ENCODE measurements around the gene LAMB1.
"Not testable (repeated sequence)": the region's sequence is repeated elsewhere in the genome, so short reads cannot be mapped to it uniquely, and the experiment has no call there.

The LAMB1 gene

DNA sequence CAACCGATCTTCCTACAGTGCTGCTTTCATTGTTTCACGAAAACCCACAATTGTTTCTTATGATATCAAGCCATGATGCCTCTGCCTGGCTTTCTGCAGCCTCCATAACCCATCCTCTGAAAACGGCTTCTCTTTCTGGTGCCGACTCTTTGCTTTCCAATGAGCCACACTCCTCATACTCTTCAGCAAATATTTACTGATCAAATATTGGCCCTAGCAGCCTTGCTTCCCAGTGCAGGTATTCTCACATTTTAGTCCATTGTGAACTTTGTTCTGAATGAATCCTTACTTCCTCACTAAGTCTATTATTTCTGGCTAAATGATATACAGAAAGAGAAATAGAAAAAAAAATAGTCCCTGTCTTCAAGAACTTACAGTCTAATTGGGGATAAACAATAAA lies 35.5 kb downstream of the LAMB1 start:
- DNase-seq, result no peak

DNA sequence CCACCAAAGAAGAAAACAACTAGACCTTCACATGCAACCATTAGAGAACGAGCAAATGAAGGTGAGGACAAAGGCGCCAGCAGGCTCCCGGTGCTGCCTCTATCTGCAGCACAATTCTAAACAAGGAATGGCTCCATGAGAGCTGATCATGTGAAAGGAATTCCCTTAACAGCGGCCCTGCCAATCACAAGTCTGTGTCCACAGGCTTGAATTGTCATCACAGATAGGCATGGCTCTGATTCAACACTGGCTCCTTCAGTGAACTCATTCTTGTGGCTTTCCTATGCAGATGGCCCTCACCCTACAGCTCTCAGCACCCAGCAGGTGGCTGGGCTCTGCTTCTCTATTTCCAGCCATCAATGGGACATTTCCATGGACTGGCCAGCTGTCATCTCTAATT lies 36.2 kb downstream of the LAMB1 start:
- no peak for DNase-seq

DNA sequence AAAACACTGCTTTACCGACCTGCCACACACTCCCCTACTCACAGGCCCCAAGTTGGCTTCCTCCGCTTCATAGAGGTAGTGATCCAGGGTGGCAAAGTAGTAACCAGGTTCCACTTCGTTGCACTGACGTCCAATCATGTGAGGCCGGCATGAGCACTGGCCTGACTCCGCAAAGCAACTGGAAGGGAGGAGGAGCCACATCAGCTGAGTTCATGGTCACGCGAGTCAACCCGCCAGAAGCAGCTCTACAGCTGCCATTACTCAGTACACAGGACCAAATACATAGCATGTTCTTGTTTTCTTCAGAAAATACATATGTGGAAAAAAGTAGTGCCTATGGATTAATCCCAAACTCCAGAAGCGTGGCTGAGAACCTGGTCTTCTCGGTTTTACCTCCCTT lies 38.5 kb downstream of the LAMB1 start:
- no peak for DNase-seq

GRCh38 chr7:107962817-107963216 lies 40.1 kb downstream of the LAMB1 start:
- no peak for DNase-seq

DNA sequence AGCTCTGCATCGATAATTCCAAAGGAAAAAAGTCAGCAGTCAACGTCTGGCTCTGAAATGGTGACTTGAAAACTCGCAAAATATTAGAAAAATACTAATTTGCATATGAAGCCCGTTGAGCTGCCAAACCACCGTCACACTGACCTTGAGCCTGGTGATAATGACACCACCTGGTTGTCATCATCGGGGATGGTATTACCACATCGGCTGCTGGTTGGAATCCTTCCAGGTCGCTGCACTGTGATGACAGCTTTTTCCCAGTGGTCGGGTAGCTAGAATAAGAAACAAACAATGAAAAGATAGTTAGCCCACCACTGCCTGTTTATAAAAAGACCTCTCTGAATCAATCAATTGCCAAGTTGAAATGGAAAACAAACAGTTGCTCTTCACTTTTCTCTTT lies 41.6 kb downstream of the LAMB1 start:
- DNase-seq, result no peak

- no peak for DNase-seq
Measured at GRCh38 chr7:107960272-107960671, 42.7 kb downstream of the LAMB1 start.

- no peak for DNase-seq
Measured at GRCh38 chr7:107959527-107959898, 43.4 kb downstream of the LAMB1 start.

DNA sequence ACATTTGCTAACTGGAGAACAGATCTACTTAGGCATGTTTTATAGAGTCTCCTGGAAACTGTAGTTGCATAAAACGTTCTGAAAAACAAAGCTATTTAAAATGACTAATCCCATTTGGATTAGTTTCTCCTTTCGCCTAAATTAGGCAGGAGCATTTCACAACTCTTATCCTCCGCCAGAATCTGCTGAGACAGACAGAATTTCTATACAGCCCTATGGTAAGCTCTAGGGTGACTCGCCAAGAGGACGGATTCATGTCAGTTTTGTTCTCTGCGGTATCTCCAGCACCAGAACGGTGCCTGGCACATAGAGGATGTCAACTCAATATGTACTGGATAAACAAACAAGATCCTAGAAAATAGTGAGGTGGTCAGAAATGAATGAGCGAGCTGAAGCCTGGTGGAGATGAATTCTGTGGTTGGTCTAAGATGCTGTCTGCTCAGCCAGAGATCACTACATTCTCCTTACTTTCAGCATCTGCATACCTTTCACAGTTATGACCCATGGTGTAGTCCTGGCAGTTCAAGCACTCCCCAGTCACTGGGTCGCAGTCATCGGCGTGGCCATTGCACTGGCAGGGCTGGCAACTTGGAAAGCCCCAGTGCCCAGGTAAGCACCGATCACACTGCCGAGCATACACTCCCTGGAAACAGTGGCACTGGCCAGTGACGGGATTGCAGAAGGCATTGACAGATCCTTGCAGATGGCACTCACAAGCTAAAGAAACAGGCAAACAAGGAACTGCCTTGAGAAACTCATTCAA lies 44.0 kb downstream of the LAMB1 start:
- DNase-seq, result no peak

DNA sequence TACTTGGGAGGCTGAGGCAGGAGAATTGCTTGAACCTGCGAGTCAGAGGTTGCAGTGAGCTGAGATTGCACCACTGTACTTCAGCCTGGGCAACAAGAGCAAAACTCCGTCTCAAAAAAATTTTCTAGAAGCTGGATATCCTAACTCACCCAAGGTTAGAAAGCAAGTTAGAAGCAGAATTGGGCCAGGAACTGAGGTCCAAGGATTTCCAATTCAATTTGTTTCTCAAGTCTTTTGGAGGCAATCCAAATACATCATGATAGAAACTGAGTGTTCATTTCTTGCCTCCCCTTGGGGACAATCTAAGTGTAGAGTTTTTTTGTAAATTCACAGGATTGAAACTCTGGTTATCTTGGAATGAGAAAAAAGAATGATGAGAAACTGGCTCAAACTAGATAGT lies 45.5 kb downstream of the LAMB1 start:
- no peak for DNase-seq

DNA sequence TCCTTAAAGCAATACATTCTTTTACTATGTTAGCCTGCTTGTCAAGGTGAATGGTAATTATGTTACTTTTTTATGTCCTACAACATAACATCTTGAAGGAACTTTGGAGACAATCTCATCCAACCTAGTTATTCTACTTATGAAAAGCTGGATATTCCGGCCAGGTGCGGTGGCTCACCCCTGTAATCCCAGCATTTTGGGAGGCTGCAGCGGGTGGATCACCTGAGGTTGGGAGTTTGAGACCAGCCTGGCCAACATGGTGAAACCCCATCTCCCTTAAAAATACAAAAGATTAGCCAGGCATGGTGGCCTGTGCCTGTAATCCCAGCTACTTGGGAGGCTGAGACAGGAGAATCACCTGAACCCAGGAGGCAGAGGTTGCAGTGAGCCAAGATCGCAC lies 46.0 kb downstream of the LAMB1 start:
- DNase-seq, result not testable (repeated sequence)

- no peak for DNase-seq
Measured at GRCh38 chr7:107955394-107955793, 47.6 kb downstream of the LAMB1 start.

DNA sequence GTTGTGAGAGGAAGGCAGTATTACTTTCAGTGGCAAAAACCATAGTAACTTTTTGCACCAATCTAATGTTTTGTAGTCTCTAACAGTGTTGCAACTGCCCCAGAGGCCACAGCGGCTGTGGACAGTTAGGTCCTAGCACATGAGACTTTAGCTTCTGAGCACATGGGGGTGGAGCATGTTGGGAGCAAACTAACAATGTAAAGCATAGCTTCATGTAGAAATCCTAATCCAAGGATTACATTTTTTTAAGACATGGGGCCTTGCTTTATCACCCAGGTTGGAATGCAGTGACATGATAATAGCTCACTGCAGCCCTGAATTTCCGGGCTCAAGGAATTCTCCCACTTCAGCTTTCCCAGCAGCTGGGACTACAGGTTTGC lies 49.0 kb downstream of the LAMB1 start:
- DNase-seq, result no peak

DNA sequence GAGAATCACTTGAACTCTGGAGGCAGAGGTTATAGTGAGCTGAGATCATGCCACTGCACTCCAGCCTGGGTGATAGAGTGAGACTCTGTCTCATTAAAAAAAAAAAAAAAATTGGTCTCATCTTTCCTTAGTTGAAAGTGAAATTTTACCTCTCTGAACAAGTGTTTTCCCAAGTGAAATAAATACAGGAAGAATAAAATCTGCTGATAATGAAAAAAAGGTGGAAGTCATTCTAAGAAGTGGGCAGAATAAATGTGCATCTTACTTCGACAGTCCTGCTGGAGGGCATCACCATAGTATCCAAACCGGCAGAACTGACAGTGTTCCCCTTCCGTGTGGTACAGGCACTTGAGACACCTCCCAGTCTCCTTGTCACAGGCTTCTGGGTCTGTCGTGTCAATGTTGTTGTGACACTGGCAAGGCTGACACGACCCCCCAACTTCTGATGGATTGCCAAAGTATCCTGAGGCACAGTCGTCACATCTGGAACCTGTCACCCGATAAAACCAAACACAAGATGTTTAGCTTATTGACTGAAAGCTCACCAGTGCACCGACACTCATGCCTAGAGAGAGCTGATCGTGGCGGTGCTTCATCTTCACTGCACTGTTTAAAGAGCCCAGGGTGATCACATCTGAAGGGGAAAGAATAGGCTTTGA lies 49.6 kb downstream of the LAMB1 start:
- DNase-seq, result no peak

DNA sequence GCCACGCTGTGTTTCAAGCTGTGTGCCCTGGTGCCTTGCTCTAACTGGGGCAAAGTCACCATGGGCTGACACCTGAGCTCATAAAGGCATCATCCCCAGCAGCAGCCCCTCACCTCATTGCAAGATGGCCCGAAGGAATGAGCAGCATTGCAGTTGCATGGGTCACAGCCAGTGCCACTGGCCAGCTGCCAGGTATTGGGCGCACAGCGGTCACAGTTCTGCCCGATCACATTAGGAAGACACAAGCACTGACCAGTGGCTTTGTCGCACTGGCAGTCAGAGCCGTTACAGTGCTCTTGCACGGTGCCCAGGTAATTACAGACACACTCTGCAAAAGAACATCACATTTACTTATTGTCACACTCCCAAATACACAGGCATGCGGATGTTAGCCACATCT lies 51.1 kb downstream of the LAMB1 start:
- no peak for DNase-seq

GRCh38 chr7:107951172-107951787 lies 51.7 kb downstream of the LAMB1 start:
- DNase-seq, result no peak

DNA sequence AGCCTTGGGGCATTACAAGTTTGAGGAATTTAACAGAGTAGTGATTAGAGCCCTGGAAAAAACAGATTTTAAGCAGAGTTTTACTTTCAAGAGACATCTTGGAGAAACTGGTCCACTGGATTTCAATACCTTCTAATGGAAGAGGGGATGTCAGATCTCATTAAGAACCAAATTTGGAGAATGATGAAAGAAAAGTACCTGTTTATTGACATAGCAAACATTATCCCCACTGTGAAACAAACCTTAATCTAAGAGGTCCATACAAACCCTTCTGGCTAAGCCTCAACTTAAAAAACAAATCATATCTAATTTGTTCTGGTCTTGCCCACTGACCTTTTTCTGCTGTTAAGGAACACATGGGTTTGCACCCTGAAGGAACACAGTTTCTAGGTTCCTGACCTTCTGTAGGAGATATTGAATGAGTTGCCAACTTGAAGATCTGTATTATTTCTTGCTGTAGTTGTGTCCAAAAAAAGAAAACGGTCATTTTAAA lies 53.5 kb downstream of the LAMB1 start:
- no peak for DNase-seq

- DNase-seq, result no peak
Measured at GRCh38 chr7:107948645-107949442, 54.1 kb downstream of the LAMB1 start.

DNA sequence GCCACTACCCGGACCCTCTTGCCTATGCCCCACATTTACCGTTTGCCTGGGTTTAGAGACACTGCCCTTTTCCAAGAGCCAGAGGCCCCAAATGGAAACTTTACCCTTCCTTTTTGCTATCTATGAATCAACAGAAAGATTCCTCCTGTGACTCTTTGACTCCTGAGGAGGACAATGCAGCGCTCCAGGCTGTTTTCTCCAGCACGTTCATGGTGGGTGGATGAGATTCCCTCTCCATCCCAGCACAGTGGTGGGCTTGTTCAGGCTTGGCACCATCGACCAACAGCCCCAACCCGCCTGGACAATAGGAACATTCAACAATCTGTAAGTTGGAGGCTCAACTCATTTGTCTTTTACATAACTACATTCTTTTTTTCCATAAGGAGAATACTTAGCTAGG lies 56.1 kb downstream of the LAMB1 start:
- DNase-seq, result no peak

DNA sequence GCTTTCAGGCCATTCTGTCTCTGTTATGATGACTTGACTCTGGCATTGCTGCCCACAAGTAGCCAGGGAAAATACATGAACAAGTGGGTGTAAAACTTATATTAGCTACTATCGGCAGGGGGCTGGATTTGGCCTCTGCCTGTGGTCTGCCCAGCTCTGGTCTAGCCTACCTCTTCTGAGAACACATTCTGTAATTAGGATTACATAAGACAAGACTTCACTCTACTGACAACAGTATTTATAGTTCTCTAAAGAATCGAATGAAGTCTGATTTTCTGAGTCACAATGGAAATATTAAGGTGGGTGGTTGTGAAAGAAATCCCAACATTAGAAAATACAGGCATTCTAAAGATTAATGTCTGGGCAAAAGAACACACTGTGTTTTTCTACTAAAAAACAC lies 56.5 kb downstream of the LAMB1 start:
- DNase-seq, result no peak

- no peak for DNase-seq
Measured at GRCh38 chr7:107945332-107945731, 57.6 kb downstream of the LAMB1 start.

- no peak for DNase-seq
Measured at GRCh38 chr7:107944411-107945169, 58.4 kb downstream of the LAMB1 start.

GRCh38 chr7:107943018-107943417 lies 59.9 kb downstream of the LAMB1 start:
- DNase-seq, result no peak

GRCh38 chr7:107940951-107941350 lies 62.0 kb downstream of the LAMB1 start:
- DNase-seq, result no peak

All from CD4-positive, alpha-beta T cell treated with Interferon alpha-2 for 1 hour (primary cell).